Right lobe of liver (tissue), 6 donors: Measurements from ENCODE around the gene GCAT. TPM values are rescaled to one million over a fixed set of nuclear protein-coding genes. Genes with fewer than 3 reads are reported as not detected.

Source experiments
- ATAC-seq, 4 donors: fragments of 200-7000 bp; cut with Tn5 transposase; one replicate each; pipeline ENCODE4 v1.9.1; 2020; ENCODE audit warnings: mild to moderate bottlenecking in 4 of 4, moderate library complexity in 4 of 4
- DNase-seq, 3 donors: peaks; one replicate each; pipeline ENCODE4 v3.0.0-alpha.2; 2020
- H3K27ac ChIP-seq, 3 donors: fragments of 200-600 bp; one replicate each; pipeline ENCODE4 v1.8.0; 2022
- H3K27me3 ChIP-seq, 2 donors: fragments of 200-600 bp; one replicate each; pipeline ENCODE4 v1.8.0; 2022
- H3K36me3 ChIP-seq, 4 donors: fragments of 200-600 bp; sonication (generic) in 1 of 4; one replicate each; pipeline versions ENCODE4 v1.5.1 to v1.8.0; 2017 to 2022; ENCODE audit warnings: control low read depth in 1 of 4
- H3K4me1 ChIP-seq, 4 donors: fragments of 200-600 bp; sonication (generic) in 1 of 4; one replicate each; pipeline versions ENCODE4 v1.5.1 to v1.8.0; 2017 to 2022; ENCODE audit warnings: control low read depth in 1 of 4
- H3K4me3 ChIP-seq, 3 donors: fragments of 200-600 bp; one replicate each; pipeline ENCODE4 v1.8.0; 2022
- H3K9me3 ChIP-seq, 4 donors: fragments of 200-600 bp; sonication (generic) in 1 of 4; one replicate each; pipeline versions ENCODE4 v1.5.1 to v1.8.0; 2017 to 2022; ENCODE audit warnings: control low read depth in 1 of 4
- CTCF ChIP-seq, 4 donors: fragments of 200-600 bp in 3 of 4; fragments of 450-650 bp in 1 of 4; IDR thresholded peaks; one replicate each; pipeline versions ENCODE4 v1.5.1 to v1.8.0; 2016 to 2022; ENCODE audit warnings: antibody characterized with exemption in 4 of 4, mild to moderate bottlenecking in 2 of 4
- POLR2A ChIP-seq: fragments of 450-650 bp; IDR thresholded peaks from one replicate; pipeline ENCODE4 v1.6.1; 2017; ENCODE audit warnings: antibody characterized with exemption, mild to moderate bottlenecking
- WGBS: methylation state at CpG from one replicate; pipeline ENCODE4 v1.1.6; 2018; ENCODE audit warnings: low coverage, low lambda C conversion rate; ENCODE audit not compliant: insufficient coverage; ENCODE audit errors: missing lambda C conversion rate; 5-methylcytosine and 5-hydroxymethylcytosine counted together
- intact Hi-C, 2 donors: fragments of 100-400 bp; cut with DNase I; formaldehyde crosslinking; loops; one replicate each; pipeline versions ENCODE4 v1.11.2 to v1.14.1; 2022
- total RNA-seq, 6 experiments: library from RNA; depleted of rRNA in 2 of 6; stranded (reverse); fragments of >200 nt in 2 of 6; fragmentation: NEBNext Ultra II Directional in 3 of 6; extraction: Animal tissue kit (Norgen Biotek cat#: 25700) in 3 of 6; gene quantifications; one replicate each; pipeline versions ENCODE4 v1.1.0 to v1.2.4, GENCODE V29; 2016 to 2023
- donor health status: DM: no; HTN: yes; CAD: no.
- donor health status: DM: no; HTN: no; CAD: no.
- donor health status: DM: no; HTN: no; CAD: no.
- donor health status: DM: no; HTN: yes; CAD: no.
- donor health status: DM: no; HTN: yes; CAD: no.

GCAT gene
- total RNA-seq, 6 experiments from 2014 or later, result 21.9 to 43.0 (median 29.8) TPM

DNA sequence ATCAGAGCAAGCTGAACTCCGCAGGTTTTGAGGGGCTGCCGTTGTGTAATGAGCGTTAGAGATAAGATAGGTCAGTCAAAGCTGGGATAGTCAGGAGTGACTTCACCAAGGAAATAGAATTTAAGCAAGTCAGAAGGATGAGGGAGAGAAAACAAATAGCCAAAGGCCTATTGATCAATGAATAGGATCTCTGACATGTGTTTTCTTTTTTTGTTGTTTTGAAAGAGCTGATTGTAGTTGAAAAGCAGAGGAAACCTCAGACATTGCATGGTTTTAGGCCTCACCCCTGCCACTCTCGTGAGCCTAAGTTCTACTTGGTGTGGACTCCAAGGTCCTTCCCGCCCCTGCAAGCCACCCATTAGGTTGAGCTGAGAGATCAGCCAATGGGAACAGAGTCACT, 44.7 kb downstream of the GCAT start:
- H3K4me1 ChIP-seq, result peaks cover 0 to 49% (median 12%) of the 10 kb centered on the region in 4 donors
- H3K27me3 ChIP-seq, result no peaks in the 10 kb centered on the region
- peaks cover 0 to 47% (median 19%) of the 10 kb centered on the region in 4 donors for H3K36me3 ChIP-seq
- no peak overlapping the region for H3K4me3 ChIP-seq
- no peak for ATAC-seq
- intact Hi-C loops, result no loop called here
- TF ChIP-seq CTCF (IDR thresholded peaks at IDR 0.05) (no peak), POLR2A (no peak)
- H3K27ac ChIP-seq, result no peak overlapping the region
- WGBS, result 52% methylated on average over 5 of the region's 5 CpGs
- DNase-seq, result no peak
- H3K9me3 ChIP-seq, result no peaks in the 10 kb centered on the region

GRCh38 chr22:37854946-37855345, 47.2 kb downstream of the GCAT start:
- DNase-seq, result peak in 1 of 3 donors; percentile 66
- Histone ChIP-seq H3K4me3 (no peak overlapping the region), H3K27me3 (no peaks in the 10 kb centered on the region), H3K27ac (peak overlapping the region in 1 of 3 donors; percentile 29), H3K4me1 (peaks cover 0 to 48% (median 12%) of the 10 kb centered on the region in 4 donors), H3K9me3 (no peaks in the 10 kb centered on the region), H3K36me3 (peaks cover 0 to 72% (median 27%) of the 10 kb centered on the region in 4 donors)
- ATAC-seq, result peak; percentile 85 to 92 (median 89)
- 23% methylated on average over 2 of the region's 2 CpGs for WGBS
- TF ChIP-seq CTCF (IDR thresholded peaks at IDR 0.05) (no peak), POLR2A (no peak)
- intact Hi-C loops, result no loop called here

DNA sequence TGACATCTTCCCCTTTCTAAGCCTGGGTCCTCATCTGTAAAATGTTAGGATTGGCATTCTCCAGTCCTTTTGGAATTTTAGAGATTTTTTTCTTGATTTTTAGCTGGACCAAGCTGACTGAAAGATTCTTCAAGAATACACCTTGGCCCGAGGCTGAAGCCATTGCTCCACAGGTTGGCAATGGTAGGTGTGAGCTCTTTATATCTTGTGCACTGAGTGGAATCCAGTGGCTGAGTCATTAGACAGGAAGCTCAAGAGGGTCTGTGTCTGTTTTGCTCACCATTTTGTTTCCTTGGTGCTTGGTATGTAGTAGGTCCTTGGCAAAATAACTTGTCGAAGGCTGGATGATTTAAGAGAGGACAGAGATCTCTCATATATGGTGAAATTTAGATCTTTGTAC, 47.7 kb downstream of the GCAT start:
- no peak overlapping the region for H3K4me3 ChIP-seq
- H3K27me3 ChIP-seq, result no peaks in the 10 kb centered on the region
- no peak for DNase-seq
- no peak for TF ChIP-seq POLR2A
- TF ChIP-seq CTCF (IDR thresholded peaks at IDR 0.05), result no peak
- ATAC-seq, result peak in 2 of 4 donors; percentile 21 to 62
- intact Hi-C loops, result no loop called here
- peaks cover 0 to 48% (median 12%) of the 10 kb centered on the region in 4 donors for H3K4me1 ChIP-seq
- H3K36me3 ChIP-seq, result peaks cover 0 to 77% (median 30%) of the 10 kb centered on the region in 4 donors
- peak overlapping the region in 1 of 3 donors; percentile 29 for H3K27ac ChIP-seq
- H3K9me3 ChIP-seq, result no peaks in the 10 kb centered on the region
- whole genome bisulfite sequencing, result 95% methylated on average over 2 of the region's 2 CpGs

- H3K36me3 ChIP-seq, result peaks cover 4 to 87% (median 27%) of the 10 kb centered on the region in 4 donors
- H3K9me3 ChIP-seq, result no peaks in the 10 kb centered on the region
- no peak overlapping the region for H3K27ac ChIP-seq
- intact Hi-C loops, result loop anchor here (5.0 kb wide), 1 partner anchor 44 kb away; no protein-coding TSS in a partner anchor
- WGBS, result 61% methylated on average over 7 of the region's 7 CpGs
- no peak for DNase-seq
- no peak for TF ChIP-seq POLR2A
- peaks cover 0 to 61% (median 21%) of the 10 kb centered on the region in 4 donors for H3K4me1 ChIP-seq
- H3K4me3 ChIP-seq, result no peak overlapping the region
- H3K27me3 ChIP-seq, result no peaks in the 10 kb centered on the region
- peak in 2 of 4 donors; percentile 4 to 19 for ATAC-seq
These were observed 53.2 kb downstream of the GCAT start for GRCh38 chr22:37860796-37861421.

DNA sequence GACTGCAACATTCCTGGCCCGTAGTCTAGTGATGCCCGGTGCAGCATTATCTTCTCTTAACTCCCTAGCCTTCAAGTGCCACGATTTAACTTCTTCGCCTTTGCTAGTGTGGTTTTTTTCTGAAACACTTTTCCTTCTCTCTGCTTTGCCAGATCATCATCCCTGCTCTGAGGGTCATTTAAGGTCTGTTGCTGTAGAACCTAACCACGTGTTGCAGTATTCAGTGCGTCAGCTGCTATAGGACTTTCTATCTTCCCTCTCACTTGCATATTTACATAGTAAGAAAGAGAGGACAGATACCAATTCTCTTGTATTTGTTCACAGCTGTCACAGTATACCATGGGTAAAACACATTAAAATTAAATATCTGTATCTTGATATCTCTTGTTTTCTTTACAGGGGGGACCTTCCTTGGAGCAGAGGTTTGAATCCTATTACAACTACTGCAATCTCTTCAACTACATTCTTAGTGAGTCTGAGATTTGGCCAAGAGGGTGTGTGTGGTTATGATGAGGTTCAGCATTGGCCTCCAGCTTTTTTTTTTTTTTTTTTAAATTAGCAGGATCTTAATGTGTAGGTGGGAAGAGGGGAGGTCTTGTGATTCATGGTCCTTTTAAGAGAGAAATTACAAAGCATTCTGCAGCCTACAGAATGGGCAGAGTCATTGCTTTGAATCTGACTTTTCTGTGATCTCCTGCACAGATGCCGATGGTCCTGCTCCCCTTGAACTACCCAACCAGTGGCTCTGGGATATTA, 55.0 kb downstream of the GCAT start:
- no peak for TF ChIP-seq POLR2A
- TF ChIP-seq CTCF (IDR thresholded peaks at IDR 0.05), result no peak
- WGBS, result 35% methylated on average over 7 of the region's 7 CpGs
- intact Hi-C loops, result loop anchor here (5.0 kb wide), 1 partner anchor 45 kb away; no protein-coding TSS in a partner anchor
- H3K36me3 ChIP-seq, result peaks cover 4 to 81% (median 29%) of the 10 kb centered on the region in 4 donors
- DNase-seq (no peak), ATAC-seq (peak in 1 of 4 donors; percentile 11)
- H3K27ac ChIP-seq, result no peak overlapping the region
- H3K9me3 ChIP-seq, result no peaks in the 10 kb centered on the region
- H3K4me1 ChIP-seq, result peaks cover 0 to 52% (median 21%) of the 10 kb centered on the region in 4 donors
- no peaks in the 10 kb centered on the region for H3K27me3 ChIP-seq
- no peak overlapping the region for H3K4me3 ChIP-seq
